ENCODE measurements around the gene SLC4A4. TPM values are rescaled to one million over a fixed set of nuclear protein-coding genes. Genes with fewer than 3 reads are reported as not detected.
"Not testable (repeated sequence)": the region's sequence is repeated elsewhere in the genome, so short reads cannot be mapped to it uniquely, and the experiment has no call there.

SLC4A4 gene
- polyA plus RNA-seq, 1 donor, result 81.7 TPM

DNA sequence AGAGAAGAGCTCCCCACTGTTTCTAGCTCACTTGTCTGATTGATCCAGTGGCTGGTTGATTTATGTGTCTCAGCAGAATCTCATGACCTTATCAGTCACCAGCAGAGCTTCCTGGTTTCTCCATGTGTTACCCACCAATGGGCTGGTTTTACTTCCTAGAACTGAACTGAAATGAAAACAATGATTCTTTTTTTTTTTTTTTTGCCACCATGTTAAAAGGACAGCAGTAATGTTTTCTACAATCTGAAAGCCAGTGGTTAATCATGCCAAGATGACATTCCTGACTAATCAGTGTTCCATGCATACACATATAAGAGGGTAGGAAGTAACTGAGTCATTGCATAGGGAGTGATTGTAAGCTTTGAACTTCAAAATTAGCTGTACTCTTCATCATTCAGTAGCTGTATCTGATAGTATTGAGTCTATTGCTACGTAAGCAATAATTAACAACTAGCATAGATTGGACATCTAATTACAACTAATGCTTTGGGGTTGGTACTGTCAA is 67.7 kb downstream of the SLC4A4 start:
- no peak for DNase-seq

DNA sequence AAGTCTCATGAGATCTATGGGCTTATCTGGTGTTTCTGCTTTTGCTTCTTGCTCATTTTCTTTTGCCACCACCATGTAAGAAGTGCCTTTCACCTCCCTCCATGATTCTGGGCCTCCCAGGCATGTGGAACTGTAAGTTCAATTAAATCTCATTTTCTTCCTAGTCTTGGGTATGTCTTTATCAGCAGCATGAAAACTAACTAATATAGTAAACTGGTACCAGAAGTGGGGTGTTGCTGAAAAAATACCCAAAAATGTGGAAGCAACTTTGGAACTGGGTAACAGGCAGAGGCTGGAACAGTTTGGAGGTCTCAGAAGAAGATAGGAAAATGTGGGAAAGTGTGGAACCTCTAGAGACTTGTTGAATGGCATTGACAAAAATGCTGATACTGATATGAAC is 70.1 kb downstream of the SLC4A4 start:
- not testable (repeated sequence) for DNase-seq

DNA sequence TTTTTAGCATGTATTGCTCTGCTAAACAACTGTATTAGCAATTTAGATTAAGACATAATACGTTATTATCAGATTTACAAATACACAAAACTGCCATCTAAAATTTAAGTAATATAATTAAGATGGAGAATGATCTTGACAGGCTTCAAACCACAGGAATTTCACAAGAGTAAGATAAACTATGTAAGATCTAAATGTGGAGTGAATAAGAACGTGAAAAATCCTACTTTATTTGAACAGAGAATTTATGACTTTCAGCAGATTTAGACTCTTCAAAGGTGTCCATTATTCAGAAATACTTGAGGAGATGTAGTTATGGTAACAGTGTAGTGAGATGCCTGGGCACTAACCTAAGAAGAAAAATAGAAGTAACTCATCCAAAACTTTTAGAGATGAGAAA is 73.2 kb downstream of the SLC4A4 start:
- DNase-seq, result no peak

DNA sequence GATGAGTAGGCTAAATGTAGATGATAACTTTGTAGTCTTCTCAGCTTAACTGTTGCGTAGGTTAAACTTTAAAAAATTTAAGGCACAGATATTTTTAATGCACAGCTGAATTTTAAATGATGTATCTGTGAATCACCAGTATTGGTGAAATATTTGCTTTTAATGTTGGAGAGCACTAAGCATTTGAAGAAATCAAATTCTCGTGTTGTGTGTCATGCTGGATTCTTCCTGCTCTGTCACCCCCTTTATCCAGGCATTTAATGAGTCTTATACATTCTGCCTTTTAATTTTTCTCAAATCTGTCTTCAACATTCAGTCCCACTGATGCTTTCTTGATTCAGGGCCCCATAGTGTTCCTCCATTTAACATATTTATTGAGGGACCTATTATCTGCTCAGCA is 76.7 kb downstream of the SLC4A4 start:
- no peak for DNase-seq

- DNase-seq, result no peak
Measured at GRCh38 chr4:71417150-71417549, 78.3 kb downstream of the SLC4A4 start.

- no peak for DNase-seq
Measured at GRCh38 chr4:71426381-71427042, 87.7 kb downstream of the SLC4A4 start.

GRCh38 chr4:71429106-71429505 is 90.3 kb downstream of the SLC4A4 start:
- no peak for DNase-seq

DNA sequence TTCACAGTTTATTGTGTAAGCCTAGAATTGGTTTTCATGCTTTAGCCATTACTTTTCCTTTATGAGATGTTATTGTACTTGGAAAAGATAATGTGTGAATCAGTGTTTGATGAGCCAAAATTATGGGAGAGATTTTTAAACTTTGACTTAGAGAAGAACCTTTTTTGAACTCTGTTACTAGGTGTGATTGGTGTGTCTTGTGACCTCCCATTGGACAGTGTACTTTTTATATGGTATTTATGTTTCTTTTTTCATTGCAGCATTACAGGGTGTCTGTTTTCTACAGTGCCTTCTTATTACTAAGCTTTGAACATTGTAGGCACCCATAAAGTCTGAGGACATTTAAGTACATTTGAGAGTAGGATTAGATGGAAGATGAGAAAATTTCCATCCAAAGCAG is 91.1 kb downstream of the SLC4A4 start:
- DNase-seq, result no peak

DNA sequence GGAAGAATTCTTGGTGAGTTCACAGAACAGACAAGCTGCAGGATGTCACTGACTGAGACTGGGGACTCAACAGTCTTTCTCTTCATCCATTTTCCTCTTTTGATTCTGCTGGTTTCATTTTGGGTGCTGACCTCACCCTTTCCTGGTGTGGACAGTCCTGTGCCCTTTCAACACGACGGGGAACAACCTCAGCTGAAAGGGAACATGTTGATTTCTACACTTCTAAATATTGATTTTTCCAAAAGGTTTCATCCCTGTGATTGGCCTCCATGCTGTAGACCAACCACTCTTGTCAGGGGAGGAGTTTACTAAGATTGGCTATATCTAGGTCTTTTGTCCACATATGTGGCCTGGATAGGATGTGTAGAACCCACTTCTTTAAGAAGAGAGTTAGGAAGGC is 91.8 kb downstream of the SLC4A4 start:
- DNase-seq, result no peak

DNA sequence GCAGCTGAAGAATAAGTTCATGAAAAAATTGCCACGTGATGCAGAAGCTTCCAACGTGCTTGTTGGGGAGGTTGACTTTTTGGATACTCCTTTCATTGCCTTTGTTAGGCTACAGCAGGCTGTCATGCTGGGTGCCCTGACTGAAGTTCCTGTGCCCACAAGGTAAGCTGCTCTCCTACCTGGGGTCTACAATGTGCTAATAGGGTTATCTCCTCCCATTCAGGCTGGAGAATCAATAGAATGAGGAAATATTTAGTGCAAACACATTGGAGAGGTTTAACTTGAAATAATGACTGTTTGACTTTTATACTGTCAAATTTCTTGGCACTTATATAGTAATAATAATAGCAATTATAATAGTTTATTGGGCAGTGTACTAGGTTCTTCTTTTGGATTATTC is 101.8 kb downstream of the SLC4A4 start:
- DNase-seq, result no peak

DNA sequence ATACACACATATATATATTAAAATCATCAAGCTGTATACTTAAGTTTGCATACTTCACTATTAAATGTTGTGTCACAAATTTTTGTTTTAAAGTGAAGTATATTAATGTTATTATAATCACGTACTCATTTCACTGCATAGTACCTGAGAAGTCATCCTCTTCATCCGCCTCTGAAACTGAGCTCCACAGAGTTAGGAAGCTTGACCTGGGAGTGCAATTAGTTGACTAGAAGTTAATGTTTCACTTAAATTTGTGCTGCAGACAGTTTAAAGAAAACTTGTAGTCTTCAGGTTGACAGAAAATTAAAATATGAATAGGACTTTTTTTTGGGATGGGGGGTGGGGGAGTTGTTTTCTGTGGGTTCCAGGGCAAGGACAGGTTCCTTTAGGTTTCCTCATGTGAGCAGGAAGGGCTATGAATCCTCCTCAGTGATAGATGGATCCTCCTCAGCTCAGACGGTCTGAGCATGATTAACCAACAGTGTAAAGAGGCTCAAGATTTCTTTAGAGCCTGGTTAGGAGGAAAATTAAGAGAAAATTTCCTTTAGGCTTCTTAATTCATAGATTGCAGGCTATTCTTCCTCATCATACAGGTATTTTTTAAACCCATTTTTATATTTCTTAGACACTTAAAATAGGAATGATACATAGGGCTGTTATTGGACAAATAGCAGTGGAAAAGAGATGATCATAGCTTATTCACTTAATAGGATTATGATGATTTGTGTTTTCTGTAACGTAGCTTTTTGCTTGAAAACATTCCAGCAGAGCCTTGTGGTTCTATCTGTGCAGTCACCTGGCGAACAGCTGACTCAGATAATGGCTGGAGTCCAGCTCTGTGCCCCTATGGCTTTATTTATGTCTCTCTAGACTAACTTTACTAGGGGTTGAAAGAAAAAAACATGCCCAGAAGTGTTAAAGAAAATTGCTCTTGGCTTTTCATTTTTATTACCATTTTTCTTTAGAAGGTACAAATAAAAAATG is 102.7 kb downstream of the SLC4A4 start:
- DNase-seq, result no peak

GRCh38 chr4:71442336-71442735 is 103.5 kb downstream of the SLC4A4 start:
- DNase-seq, result no peak

GRCh38 chr4:71444395-71444794 is 105.6 kb downstream of the SLC4A4 start:
- no peak for DNase-seq

GRCh38 chr4:71445811-71446210 is 107.0 kb downstream of the SLC4A4 start:
- DNase-seq, result no peak

GRCh38 chr4:71446479-71447081 is 107.8 kb downstream of the SLC4A4 start:
- DNase-seq, result no peak

DNA sequence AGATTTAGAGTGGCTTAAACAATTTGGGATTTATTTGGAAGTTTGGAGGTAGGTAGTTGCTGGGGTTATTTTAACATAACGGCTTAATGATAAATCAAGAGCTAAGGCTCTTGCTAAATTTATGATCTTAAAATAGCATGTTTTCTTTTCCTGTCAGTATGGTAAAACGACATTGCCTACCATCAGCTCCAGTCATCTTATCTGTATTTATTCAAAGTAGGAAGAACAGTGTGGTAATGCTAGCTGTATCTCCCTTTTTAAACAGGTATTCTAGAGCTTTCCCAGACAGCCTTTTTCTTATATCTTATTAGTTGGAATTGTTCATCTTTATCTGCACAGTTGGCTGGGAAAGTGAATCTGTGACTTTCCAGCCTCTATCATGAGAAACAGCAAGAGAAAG is 110.2 kb downstream of the SLC4A4 start:
- DNase-seq, result no peak

DNA sequence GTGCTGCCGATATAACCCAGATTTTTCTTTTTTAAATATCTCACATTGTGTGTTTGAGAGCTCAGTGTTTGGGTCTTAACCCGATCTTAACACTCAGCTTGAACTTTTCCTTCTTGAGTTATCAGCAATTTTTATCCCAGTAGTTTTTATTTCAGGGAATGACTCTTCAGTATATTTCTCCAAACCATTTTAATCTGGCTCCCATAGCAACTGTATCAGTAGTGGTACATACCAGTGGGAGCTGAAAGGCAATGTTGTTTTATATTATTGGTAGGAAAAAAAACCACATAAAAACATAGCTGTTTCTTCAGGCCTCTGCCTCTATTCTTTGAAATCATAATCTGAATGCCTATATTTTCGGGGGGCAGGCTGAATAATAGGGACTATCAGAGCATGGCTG is 111.1 kb downstream of the SLC4A4 start:
- no peak for DNase-seq

DNA sequence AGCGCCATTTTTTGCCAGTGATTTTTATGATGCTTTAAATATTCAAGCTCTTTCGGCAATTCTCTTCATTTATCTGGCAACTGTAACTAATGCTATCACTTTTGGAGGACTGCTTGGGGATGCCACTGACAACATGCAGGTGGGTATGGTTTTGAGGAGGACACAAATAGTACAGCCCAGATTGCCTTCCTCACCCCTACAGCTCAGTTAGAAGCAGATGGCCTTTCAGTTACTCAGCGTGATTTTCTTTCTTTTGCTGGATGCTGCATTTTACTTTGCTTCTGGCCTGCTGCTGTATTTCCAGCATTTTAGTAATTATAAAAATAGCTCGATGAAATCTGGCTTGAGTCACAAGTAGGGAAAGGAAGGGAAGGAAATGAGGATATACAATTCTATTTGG is 114.7 kb downstream of the SLC4A4 start:
- no peak for DNase-seq

DNA sequence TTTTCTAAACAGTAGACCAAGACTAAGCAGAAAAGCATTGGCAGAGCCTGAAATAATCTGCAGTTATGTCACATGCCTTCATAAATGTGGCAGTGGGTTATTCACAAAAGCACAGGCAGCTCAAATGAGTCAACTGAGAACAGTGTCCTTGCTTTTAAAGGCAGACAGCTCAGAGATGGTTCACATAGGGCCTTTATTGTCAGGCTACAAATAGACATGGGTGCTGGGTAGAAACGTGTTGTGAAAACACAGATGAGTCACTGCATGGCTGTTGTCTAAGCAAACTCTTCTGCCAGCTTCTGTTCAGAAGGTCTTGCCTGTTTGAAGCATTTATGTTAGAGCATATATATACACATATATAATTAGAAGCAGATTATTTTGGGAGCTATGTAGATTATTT is 118.0 kb downstream of the SLC4A4 start:
- no peak for DNase-seq

DNA sequence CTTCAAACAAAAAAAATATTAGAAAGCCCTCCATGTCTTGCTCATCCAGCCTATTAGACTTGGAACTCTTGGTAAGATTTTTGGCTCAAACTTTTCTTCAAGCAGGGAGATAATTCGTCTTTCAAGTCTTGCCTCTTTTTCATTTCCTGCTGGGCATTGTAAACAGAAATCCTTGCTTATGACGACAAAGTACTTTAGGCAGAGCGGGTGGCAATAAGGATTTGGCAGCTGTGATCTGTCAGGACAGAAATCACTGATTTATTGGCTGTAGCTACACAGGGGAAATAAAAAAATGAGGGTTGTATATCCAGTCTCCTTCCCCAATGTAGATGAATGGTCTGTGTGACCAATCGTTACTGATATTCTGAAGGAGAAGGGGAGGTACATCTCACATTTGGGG is 121.6 kb downstream of the SLC4A4 start:
- no peak for DNase-seq

DNA sequence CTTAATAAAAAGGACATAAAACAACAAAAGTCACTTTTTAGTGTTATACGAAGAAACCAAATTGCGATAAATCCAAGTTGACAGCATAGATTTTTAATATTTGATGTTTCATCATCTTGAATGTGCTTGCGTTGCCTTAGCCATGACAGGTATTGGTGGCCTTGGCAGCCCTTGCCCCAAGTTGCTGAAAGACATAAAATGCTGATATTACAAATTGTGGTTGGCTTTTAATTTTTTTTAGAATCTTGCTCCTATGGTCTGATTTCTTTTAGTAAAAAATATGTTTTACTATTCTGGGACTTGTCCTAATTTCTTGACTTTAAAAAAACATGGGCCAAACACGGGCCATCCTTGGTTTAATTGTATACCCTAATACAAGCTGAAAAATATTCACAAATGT is 122.6 kb downstream of the SLC4A4 start:
- DNase-seq, result no peak

GRCh38 chr4:71466775-71467174 is 128.0 kb downstream of the SLC4A4 start:
- no peak for DNase-seq
